ENCODE results near the gene DYNLT5.
"Not testable (repeated sequence)": the region's sequence is repeated elsewhere in the genome, so short reads cannot be mapped to it uniquely, and the experiment has no call there.

The DYNLT5 gene

GRCh38 chr1:66725885-66726665 lies 26.2 kb upstream of the DYNLT5 start:
- peak; percentile 92 for TF ChIP-seq CTCF (IDR thresholded peaks at IDR 0.05; ENCODE audit: control extremely low read depth, extremely low read depth, low read depth, missing control alignments)
- CTCF ChIA-PET, result interaction anchor here (0.6 to 3.7 kb wide), 30 partner anchors 8 to 766 kb away, joined by 3 to 46 read pairs (median 4); no protein-coding TSS in a partner anchor
- peak; percentile 35 for DNase-seq (ENCODE audit: extremely low spot score)
- POLR2A ChIA-PET, result no interaction called here

GRCh38 chr1:66728021-66728420 lies 24.2 kb upstream of the DYNLT5 start:
- no peak for DNase-seq (ENCODE audit: extremely low spot score)
- ChIA-PET POLR2A (no interaction called here), CTCF (interaction anchor here (3.7 kb wide), 1 partner anchor 11 kb away, joined by 46 read pairs; no protein-coding TSS in a partner anchor)
- no peak for TF ChIP-seq CTCF (IDR thresholded peaks at IDR 0.05; ENCODE audit: control extremely low read depth, extremely low read depth, low read depth, missing control alignments)

- CTCF ChIA-PET, result interaction anchor here (1.3 kb wide), 1 partner anchor 30 kb away, joined by 3 read pairs; no protein-coding TSS in a partner anchor
- DNase-seq (ENCODE audit: extremely low spot score); POLR2A ChIA-PET: not testable (repeated sequence)
These were observed 23.5 kb upstream of the DYNLT5 start for GRCh38 chr1:66728716-66729115.

GRCh38 chr1:66729119-66729518 lies 23.1 kb upstream of the DYNLT5 start:
- DNase-seq (ENCODE audit: extremely low spot score), result no peak
- POLR2A ChIA-PET, result no interaction called here

GRCh38 chr1:66729523-66729922 lies 22.7 kb upstream of the DYNLT5 start:
- ChIA-PET POLR2A (no interaction called here), CTCF (interaction anchor here (1.3 kb wide), 1 partner anchor 30 kb away, joined by 3 read pairs; no protein-coding TSS in a partner anchor)
- TF ChIP-seq CTCF (IDR thresholded peaks at IDR 0.05; ENCODE audit: control extremely low read depth, extremely low read depth, low read depth, missing control alignments), result no peak
- DNase-seq (ENCODE audit: extremely low spot score), result no peak

More at GRCh38 chr1:66729119-66729518, 23.1 kb upstream of the DYNLT5 start:
- no peak for TF ChIP-seq CTCF (IDR thresholded peaks at IDR 0.05; ENCODE audit: control extremely low read depth, extremely low read depth, low read depth, missing control alignments)
- CTCF ChIA-PET, result interaction anchor here (1.3 kb wide), 1 partner anchor 30 kb away, joined by 3 read pairs; no protein-coding TSS in a partner anchor

- ChIA-PET CTCF (no interaction called here), POLR2A (no interaction called here)
- DNase-seq (ENCODE audit: extremely low spot score), result no peak
- TF ChIP-seq CTCF (IDR thresholded peaks at IDR 0.05; ENCODE audit: control extremely low read depth, extremely low read depth, low read depth, missing control alignments), result no peak
These were observed 21.8 kb upstream of the DYNLT5 start for GRCh38 chr1:66730462-66730861.

GRCh38 chr1:66731170-66731865 lies 20.9 kb upstream of the DYNLT5 start:
- POLR2A ChIA-PET, result no interaction called here
- no peak for DNase-seq (ENCODE audit: extremely low spot score)
- CTCF ChIA-PET, result no interaction called here
- TF ChIP-seq CTCF (IDR thresholded peaks at IDR 0.05; ENCODE audit: control extremely low read depth, extremely low read depth, low read depth, missing control alignments), result no peak

Data from GM10248 (cell line).